HepG2 (cell line): ENCODE measurements around the gene SHANK2. TPM values are rescaled to one million over a fixed set of nuclear protein-coding genes. Genes with fewer than 3 reads are reported as not detected.

Experiments
- ATAC-seq: fragments of 200-7000 bp; cut with Tn5 transposase; 3 replicates; pipeline ENCODE4 v1.9.1; 2020; ENCODE audit warnings: mild to moderate bottlenecking, moderate library complexity
- BruUV-seq: library from RNA; stranded (reverse); fragments of 400-500 nt; replicated peaks from 2 replicates; lab custom pipeline; 2021; lab: Mats Ljungman, UMichigan
- CTCF ChIA-PET: fragments of 300-600 bp; formaldehyde crosslinking; extraction: SDS; loops from one replicate; lab custom pipeline; 2021; ENCODE audit warnings: low total read pairs, inconsistent platforms, low intra/inter-chr PET ratio; lab: Yijun Ruan, JAX
- POLR2A ChIA-PET: fragments of 350-600 bp; sonication (Branson Sonifier 250); formaldehyde crosslinking; loops from one replicate; lab custom pipeline; 2020; ENCODE audit warnings: antibody characterized with exemption, inconsistent platforms; lab: Yijun Ruan, JAX
- DNase-seq: peaks from one replicate; pipeline ENCODE4 v3.0.0-alpha.2; 2015; ENCODE audit warnings: low spot score
- FAIRE-seq: peaks from 3 replicates; lab custom pipeline; 2011; peaks lifted over from hg19 to GRCh38; lab: Jason Lieb, UNC
- H2AFZ ChIP-seq: one replicate; pipeline ENCODE4 v1.6.1; 2011; ENCODE audit warnings: low read length, inconsistent platforms
- H3K27ac ChIP-seq: fragments of 300-600 bp; 3 replicates; pipeline ENCODE4 v1.8.0; 2011; ENCODE audit warnings: mixed run types, mild to moderate bottlenecking, mixed read lengths, low read length, inconsistent platforms; ENCODE audit not compliant: insufficient read depth; ENCODE audit errors: extremely low read length
- H3K27me3 ChIP-seq, 2 experiments: fragments of 200-600 bp in 1 of 2; 2 replicates in 1 of 2; 3 replicates in 1 of 2; pipeline versions ENCODE4 v1.6.0 to v1.8.0; 2011; ENCODE audit warnings: low read length in 2 of 2, mild to moderate bottlenecking in 2 of 2, moderate library complexity in 2 of 2, inconsistent platforms in 1 of 2; ENCODE audit not compliant: insufficient read depth in 2 of 2, control insufficient read depth in 1 of 2
- H3K36me3 ChIP-seq, 2 experiments: fragments of 200-600 bp in 1 of 2; replicated peaks in 1 of 2; 2 replicates in 1 of 2; 3 replicates in 1 of 2; pipeline versions ENCODE4 v1.5.1 to v1.8.0; 2011; ENCODE audit warnings: low read length in 2 of 2, inconsistent platforms in 1 of 2; ENCODE audit not compliant: insufficient read depth in 2 of 2, control insufficient read depth in 1 of 2
- H3K4me1 ChIP-seq: 2 replicates; pipeline ENCODE4 v1.5.1; 2012; ENCODE audit warnings: low read length, inconsistent platforms; ENCODE audit not compliant: insufficient read depth
- H3K4me2 ChIP-seq: 2 replicates; pipeline ENCODE4 v1.6.0; 2011; ENCODE audit warnings: low read depth, low read length, inconsistent platforms
- H3K4me3 ChIP-seq, 3 experiments: fragments of 200-600 bp in 1 of 3; sonication (generic), shearing (Covaris generic) in 1 of 3; replicated peaks in 1 of 3; 2 replicates each; pipeline ENCODE4 v1.5.1; 2011 to 2016; ENCODE audit warnings: low read length in 3 of 3, inconsistent platforms in 2 of 3, low read depth in 2 of 3, mild to moderate bottlenecking in 2 of 3, control low read depth in 1 of 3, mixed read lengths in 1 of 3; ENCODE audit not compliant: insufficient read depth in 1 of 3
- H3K79me2 ChIP-seq: one replicate; pipeline ENCODE4 v1.6.1; 2011; ENCODE audit warnings: low read length, inconsistent platforms; ENCODE audit not compliant: insufficient read depth
- H3K9ac ChIP-seq: 2 replicates; pipeline ENCODE4 v1.6.0; 2011; ENCODE audit warnings: mild to moderate bottlenecking, low read depth, low read length, inconsistent platforms; ENCODE audit not compliant: insufficient read depth
- H3K9me3 ChIP-seq: 2 replicates; pipeline ENCODE4 v1.5.1; 2012; ENCODE audit warnings: mild to moderate bottlenecking, low read length
- H4K20me1 ChIP-seq: 2 replicates; pipeline ENCODE4 v1.6.0; 2011; ENCODE audit warnings: inconsistent platforms, mild to moderate bottlenecking, low read length, moderate library complexity; ENCODE audit not compliant: insufficient read depth
- ETS1 ChIP-seq: sonication (generic); formaldehyde crosslinking; IDR thresholded peaks from 2 replicates; pipeline ENCODE4 v1.4.0; 2020; ENCODE audit warnings: missing genetic modification reagents
- PTBP1 ChIP-seq: fragments of 200-400 bp; formaldehyde crosslinking; IDR thresholded peaks from 2 replicates; pipeline ENCODE4 v1.6.1; 2018; ENCODE audit warnings: low read length, low read depth; ENCODE audit not compliant: poor library complexity, severe bottlenecking
- SP5 ChIP-seq: IDR thresholded peaks from 2 replicates; pipeline ENCODE4 v1.6.1; 2016; ENCODE audit warnings: low read depth, borderline replicate concordance
- TERF1 ChIP-seq: sonication (generic); formaldehyde crosslinking; IDR thresholded peaks from 2 replicates; pipeline ENCODE4 v1.8.0; 2022; ENCODE audit warnings: mild to moderate bottlenecking, missing genetic modification reagents, moderate library complexity
- ZBTB40 ChIP-seq, 2 experiments: fragments of 450-650 bp in 1 of 2; sonication (generic) in 1 of 2; formaldehyde crosslinking in 1 of 2; IDR thresholded peaks; 2 replicates each; pipeline versions ENCODE4 v1.6.1 to v1.8.0; 2016 to 2022; ENCODE audit warnings: antibody characterized with exemption in 1 of 2, mild to moderate bottlenecking in 1 of 2, missing genetic modification reagents in 1 of 2
- ZNF414 ChIP-seq: sonication (generic); formaldehyde crosslinking; IDR thresholded peaks from 2 replicates; pipeline ENCODE4 v1.5.0; 2020; ENCODE audit warnings: missing genetic modification reagents
- ZNF564 ChIP-seq: sonication (generic); formaldehyde crosslinking; IDR thresholded peaks from 2 replicates; pipeline ENCODE4 v1.8.1; 2023; ENCODE audit warnings: mild to moderate bottlenecking, missing genetic modification reagents
- ZNF761 ChIP-seq: sonication (generic); formaldehyde crosslinking; conservative IDR thresholded peaks from 2 replicates; pipeline ENCODE4 v1.4.0; 2020; ENCODE audit warnings: mild to moderate bottlenecking, missing genetic modification reagents
- ZNF788 ChIP-seq: sonication (generic); formaldehyde crosslinking; IDR thresholded peaks from 2 replicates; pipeline ENCODE4 v1.5.0; 2020; ENCODE audit warnings: mild to moderate bottlenecking, missing genetic modification reagents, borderline replicate concordance
- ZSCAN31 ChIP-seq: sonication (generic); formaldehyde crosslinking; IDR thresholded peaks from 2 replicates; pipeline ENCODE4 v1.5.0; 2020; ENCODE audit warnings: low read depth, mild to moderate bottlenecking, missing genetic modification reagents
- whole genome bisulfite sequencing: methylation state at CpG from one replicate; pipeline ENCODE4 v1.1.6; 2017; ENCODE audit warnings: low lambda C conversion rate; 5-methylcytosine and 5-hydroxymethylcytosine counted together
- in situ Hi-C: cut with HindIII; loops from 2 replicates; pipeline ENCODE4 v1.10.0; 2017; ENCODE audit warnings: low pct_unique_long_range_greater_than_20kb; ENCODE audit not compliant: extremely low pct_ligation_motif_present
- intact Hi-C: fragments of 100-400 bp; cut with micrococcal nuclease; formaldehyde crosslinking; loops from one replicate; pipeline ENCODE4 v1.10.0; 2022; ENCODE audit not compliant: unreplicated experiment
- polyA plus RNA-seq, 8 experiments: library from polyadenylated mRNA; depleted of rRNA in 3 of 8; stranded (reverse) in 7 of 8; unstranded in 1 of 8; fragments of >200 nt; fragmentation: Illumina TruSeq in 4 of 8; extraction: Trizol in 4 of 8; gene quantifications; 2 replicates each; pipeline versions ENCODE4 v1.2.1 to v1.2.3, GENCODE V29; 2011 to 2016; ENCODE audit warnings: low read depth in 4 of 8, missing spikeins in 1 of 8, mixed read lengths in 1 of 8; ENCODE audit not compliant: insufficient read depth in 1 of 8
- total RNA-seq, 5 experiments: library from RNA; depleted of rRNA; stranded (reverse); fragments of >200 nt; fragmentation: Illumina TruSeq; extraction: Trizol; gene quantifications; 2 replicates each; pipeline ENCODE4 v1.2.3, GENCODE V29; 2016; ENCODE audit warnings: low read depth in 1 of 5

The SHANK2 gene
- total and polyA plus RNA-seq, 2 of the 13 experiments (the other 11 are each of a cell fraction or from before 2014, with no cell fraction given), result 10.2 to 13.0 TPM

- 91% methylated on average over 5 of the region's 6 CpGs for WGBS
- H2AFZ ChIP-seq, result no peak overlapping the region
- ChIA-PET CTCF (no interaction called here), POLR2A (interaction anchor here (0.9 to 4.5 kb wide), 3 partner anchors 9 to 70 kb away, joined by 3 to 55 read pairs (median 5); partner anchors contain the start of gene SHANK2)
- in situ Hi-C loops, result no loop called here
- H3K36me3 ChIP-seq, result peaks cover 19 to 54% of the 10 kb centered on the region in 2 experiments
- peak overlapping the region; percentile 75 for H3K4me2 ChIP-seq
- no TSS peak for BruUV-seq
- H4K20me1 ChIP-seq, result peaks cover 4% of the 10 kb centered on the region
- FAIRE-seq (peak; percentile 26), DNase-seq (no peak), ATAC-seq (no peak)
- peak overlapping the region; percentile 53 for H3K9ac ChIP-seq
- no peaks in the 10 kb centered on the region for H3K9me3 ChIP-seq
- H3K4me3 ChIP-seq, result peak overlapping the region in 2 of 3 experiments; percentile 18 to 44; a peak in 2 of 6 replicates
- intact Hi-C loops, result loop anchor here (10.0 kb wide), 1 partner anchor 87 kb away; no protein-coding TSS in a partner anchor
- H3K27ac ChIP-seq, result peak overlapping the region; percentile 88
- no peaks in the 10 kb centered on the region for H3K27me3 ChIP-seq
- H3K4me1 ChIP-seq, result peaks cover 75% of the 10 kb centered on the region
- peaks cover 95% of the 10 kb centered on the region for H3K79me2 ChIP-seq
- TF ChIP-seq ZBTB40 (IDR thresholded peaks at IDR 0.05) (no peak), ZBTB40 (CRISPR knock-in tag; IDR thresholded peaks at IDR 0.05) (0 out of 2 replicates have a peak, but pooled peaks have one; percentile 7), ZNF414 (CRISPR knock-in tag) (0 out of 2 replicates have a peak, but pooled peaks have one; percentile 27), ZNF564 (CRISPR knock-in tag) (0 out of 2 replicates have a peak, but pooled peaks have one; percentile 5), ETS1 (CRISPR knock-in tag) (no peak), ZNF761 (CRISPR knock-in tag) (0 out of 2 replicates have a peak, but pooled peaks have one; percentile 5), SP5 (0 out of 2 replicates have a peak, but pooled peaks have one; percentile 3), ZSCAN31 (CRISPR knock-in tag) (no peak), PTBP1 (no peak), ZNF788 (CRISPR knock-in tag) (0 out of 2 replicates have a peak, but pooled peaks have one; percentile 16), TERF1 (CRISPR knock-in tag) (no peak)
Observed at GRCh38 chr11:71241721-71242259, 10.6 kb downstream of the SHANK2 start.
